Smooth muscle cell of the brain vasculature (primary cell): ENCODE measurements around the gene GJD3.

Source experiments
- DNase-seq: peaks from one replicate; pipeline ENCODE4 v3.0.0-alpha.2; 2012; ENCODE audit warnings: low read depth, low spot score

Gene GJD3

GRCh38 chr17:40322358-40323315 is 41.9 kb downstream of the GJD3 start:
- DNase-seq: no peak

- no peak for DNase-seq
Observed at GRCh38 chr17:40321961-40322357, 42.6 kb downstream of the GJD3 start.

- no peak for DNase-seq
Observed at GRCh38 chr17:40321524-40321929, 43.0 kb downstream of the GJD3 start.

GRCh38 chr17:40320756-40321523 is 43.6 kb downstream of the GJD3 start:
- DNase-seq: no peak

GRCh38 chr17:40319651-40320540 is 44.6 kb downstream of the GJD3 start:
- no peak for DNase-seq

GRCh38 chr17:40318830-40319391 is 45.6 kb downstream of the GJD3 start:
- DNase-seq: no peak

GRCh38 chr17:40317880-40318829 is 46.4 kb downstream of the GJD3 start:
- peak; percentile 93 for DNase-seq

- no peak for DNase-seq
Observed at GRCh38 chr17:40317345-40317873, 47.1 kb downstream of the GJD3 start.

- DNase-seq: no peak
Observed at GRCh38 chr17:40316571-40317344, 47.8 kb downstream of the GJD3 start.

GRCh38 chr17:40315678-40316570 is 48.6 kb downstream of the GJD3 start:
- DNase-seq: no peak

- no peak for DNase-seq
Observed at GRCh38 chr17:40315206-40315605, 49.3 kb downstream of the GJD3 start.

- DNase-seq: no peak
Observed at GRCh38 chr17:40314584-40314956, 50.0 kb downstream of the GJD3 start.

GRCh38 chr17:40313668-40314583 is 50.6 kb downstream of the GJD3 start:
- DNase-seq: no peak
